SK-N-SH treated with all-trans-retinoic acid at 6 μM for 48 hours (cell line): Measurements from ENCODE around the gene MVK.

Experiments
- BACH2 ChIP-seq: fragments of 250-450 bp; sonication (Bioruptor Pico); IDR thresholded peaks from 2 replicates; pipeline ENCODE4 v1.9.0; 2021; ENCODE audit warnings: mild to moderate bottlenecking, borderline replicate concordance
- CREB5 ChIP-seq: fragments of 250-450 bp; sonication (Bioruptor Pico); IDR thresholded peaks from 2 replicates; pipeline ENCODE4 v1.5.1; 2020; ENCODE audit warnings: low read depth, mild to moderate bottlenecking, moderate library complexity
- ESRRG ChIP-seq: fragments of 250-450 bp; sonication (Bioruptor Pico); IDR thresholded peaks from 2 replicates; pipeline ENCODE4 v1.6.1; 2021; ENCODE audit warnings: mild to moderate bottlenecking
- PATZ1 ChIP-seq: fragments of 250-450 bp; sonication (Bioruptor Pico); IDR thresholded peaks from 2 replicates; pipeline ENCODE4 v1.8.0; 2020; ENCODE audit warnings: mild to moderate bottlenecking, moderate library complexity, borderline replicate concordance
- RARB ChIP-seq: fragments of 250-450 bp; sonication (Bioruptor Pico); IDR thresholded peaks from 2 replicates; pipeline ENCODE4 v1.8.0; 2021; ENCODE audit warnings: mild to moderate bottlenecking, moderate library complexity
- TOX ChIP-seq: fragments of 250-450 bp; sonication (Bioruptor Pico); IDR thresholded peaks from 2 replicates; pipeline ENCODE4 v1.8.0; 2021; ENCODE audit warnings: mild to moderate bottlenecking, moderate library complexity, borderline replicate concordance
- TSHZ2 ChIP-seq: fragments of 250-450 bp; sonication (Bioruptor Pico); IDR thresholded peaks from 2 replicates; pipeline ENCODE4 v1.5.0; 2020; ENCODE audit warnings: mild to moderate bottlenecking, moderate library complexity
- ZFP3 ChIP-seq: fragments of 250-450 bp; sonication (Bioruptor Pico); IDR thresholded peaks from 2 replicates; pipeline ENCODE4 v1.5.0; 2020; ENCODE audit warnings: mild to moderate bottlenecking, moderate library complexity
- ZFP30 ChIP-seq: fragments of 450-650 bp; formaldehyde crosslinking; IDR thresholded peaks from 2 replicates; pipeline ENCODE4 v1.5.0; 2022; ENCODE audit warnings: mild to moderate bottlenecking, moderate library complexity
- ZNF70 ChIP-seq: fragments of 450-650 bp; formaldehyde crosslinking; IDR thresholded peaks from 2 replicates; pipeline ENCODE4 v1.5.0; 2020; ENCODE audit warnings: mild to moderate bottlenecking, moderate library complexity
- ZNF8 ChIP-seq: fragments of 450-650 bp; formaldehyde crosslinking; IDR thresholded peaks from 2 replicates; pipeline ENCODE4 v1.5.0; 2020; ENCODE audit warnings: mild to moderate bottlenecking, moderate library complexity
- TF ChIP-seq, protein P1 (sequence below): fragments of 250-450 bp; sonication (Bioruptor Pico); IDR thresholded peaks from 2 replicates; pipeline ENCODE4 v1.8.0; 2021; ENCODE audit warnings: low read depth, mild to moderate bottlenecking, moderate library complexity, borderline replicate concordance

DNA sequence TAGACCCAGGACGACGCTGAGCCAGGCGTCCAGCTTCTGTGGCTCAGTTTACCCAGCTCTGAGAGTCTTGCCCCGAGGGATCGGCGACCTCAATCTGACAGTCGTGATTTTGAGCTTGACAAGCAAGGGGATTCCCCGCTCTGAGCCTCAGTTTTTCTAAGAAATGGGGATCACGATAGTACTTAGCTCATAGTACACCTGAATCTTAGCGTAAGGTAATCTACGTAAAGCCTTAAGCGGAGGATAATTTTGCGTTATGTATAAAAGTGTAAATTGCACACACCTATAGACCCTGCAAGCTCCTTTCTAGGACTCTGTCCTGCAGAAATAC, 285 bp downstream of the MVK start:
- TF ChIP-seq ESRRG: no peak
- no peak for TF ChIP-seq ZFP30 (CRISPR knock-in tag)
- TF ChIP-seq BACH2 (CRISPR knock-in tag): no peak
- TF ChIP-seq ZNF8 (CRISPR knock-in tag): no peak
- no peak for TF ChIP-seq PATZ1 (CRISPR knock-in tag)
- TF ChIP-seq TOX (CRISPR knock-in tag): no peak
- no peak for TF ChIP-seq TSHZ2
- no peak for TF ChIP-seq RARB (CRISPR knock-in tag)
- TF ChIP-seq ZNF70 (CRISPR knock-in tag): no peak
- TF ChIP-seq, protein P1, sequence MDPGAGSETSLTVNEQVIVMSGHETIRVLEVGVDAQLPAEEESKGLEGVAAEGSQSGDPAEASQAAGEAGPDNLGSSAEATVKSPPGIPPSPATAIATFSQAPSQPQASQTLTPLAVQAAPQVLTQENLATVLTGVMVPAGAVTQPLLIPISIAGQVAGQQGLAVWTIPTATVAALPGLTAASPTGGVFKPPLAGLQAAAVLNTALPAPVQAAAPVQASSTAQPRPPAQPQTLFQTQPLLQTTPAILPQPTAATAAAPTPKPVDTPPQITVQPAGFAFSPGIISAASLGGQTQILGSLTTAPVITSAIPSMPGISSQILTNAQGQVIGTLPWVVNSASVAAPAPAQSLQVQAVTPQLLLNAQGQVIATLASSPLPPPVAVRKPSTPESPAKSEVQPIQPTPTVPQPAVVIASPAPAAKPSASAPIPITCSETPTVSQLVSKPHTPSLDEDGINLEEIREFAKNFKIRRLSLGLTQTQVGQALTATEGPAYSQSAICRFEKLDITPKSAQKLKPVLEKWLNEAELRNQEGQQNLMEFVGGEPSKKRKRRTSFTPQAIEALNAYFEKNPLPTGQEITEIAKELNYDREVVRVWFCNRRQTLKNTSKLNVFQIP (CRISPR knock-in tag): no peak
- TF ChIP-seq ZFP3: no peak
- TF ChIP-seq CREB5: no peak
